ENCODE results near the gene GRIK5.

GRIK5 gene

GRCh38 chr19:42010245-42011126, 59.5 kb downstream of the GRIK5 start:
- TF ChIP-seq CTCF (conservative IDR thresholded peaks at IDR 0.05; ENCODE audit: low read length) (no peak), EZH2phosphoT487 (IDR thresholded peaks at IDR 0.05; ENCODE audit: borderline replicate concordance) (no peak)
- Histone ChIP-seq H4K20me1 (ENCODE audit: insufficient read depth, low read length, poor library complexity, severe bottlenecking) (no peaks in the 10 kb centered on the region), H2AFZ (ENCODE audit: low read length) (no peak overlapping the region), H3K4me2 (ENCODE audit: low read depth, low read length, poor library complexity, severe bottlenecking) (no peak overlapping the region), H3K4me1 (ENCODE audit: insufficient read depth, low read length, poor library complexity, severe bottlenecking) (no peaks in the 10 kb centered on the region), H3K9ac (ENCODE audit: low read depth, low read length, poor library complexity, severe bottlenecking) (no peak overlapping the region), H3F3A (ENCODE audit: low read depth) (no peaks in the 10 kb centered on the region), H3K9me3 (ENCODE audit: insufficient read depth, low read depth, low read length) (no peaks in the 10 kb centered on the region), H3K4me3 (ENCODE audit: low read length, poor library complexity, severe bottlenecking) (no peak overlapping the region), H3K27me3 (ENCODE audit: insufficient read depth, low read length, poor library complexity, severe bottlenecking) (no peaks in the 10 kb centered on the region), H3K9me2 (replicated peaks; ENCODE audit: low read depth, low read length) (no peaks in the 10 kb centered on the region), H3K36me3 (ENCODE audit: insufficient read depth, low read length) (no peaks in the 10 kb centered on the region), H3K79me2 (ENCODE audit: insufficient read depth, low read length) (no peaks in the 10 kb centered on the region)

GRCh38 chr19:42006569-42006968, 63.4 kb downstream of the GRIK5 start:
- Histone ChIP-seq H3K4me3 (ENCODE audit: low read length, poor library complexity, severe bottlenecking) (no peak overlapping the region), H3K27me3 (ENCODE audit: insufficient read depth, low read length, poor library complexity, severe bottlenecking) (no peaks in the 10 kb centered on the region), H3F3A (ENCODE audit: low read depth) (no peaks in the 10 kb centered on the region), H3K79me2 (ENCODE audit: insufficient read depth, low read length) (no peaks in the 10 kb centered on the region), H3K36me3 (ENCODE audit: insufficient read depth, low read length) (no peaks in the 10 kb centered on the region), H4K20me1 (ENCODE audit: insufficient read depth, low read length, poor library complexity, severe bottlenecking) (no peaks in the 10 kb centered on the region), H3K9ac (ENCODE audit: low read depth, low read length, poor library complexity, severe bottlenecking) (no peak overlapping the region), H3K4me2 (ENCODE audit: low read depth, low read length, poor library complexity, severe bottlenecking) (no peak overlapping the region), H3K9me3 (ENCODE audit: insufficient read depth, low read depth, low read length) (no peaks in the 10 kb centered on the region), H3K4me1 (ENCODE audit: insufficient read depth, low read length, poor library complexity, severe bottlenecking) (no peaks in the 10 kb centered on the region), H2AFZ (ENCODE audit: low read length) (no peak overlapping the region), H3K9me2 (replicated peaks; ENCODE audit: low read depth, low read length) (no peaks in the 10 kb centered on the region)
- TF ChIP-seq EZH2phosphoT487 (IDR thresholded peaks at IDR 0.05; ENCODE audit: borderline replicate concordance): no peak
- TF ChIP-seq CTCF (conservative IDR thresholded peaks at IDR 0.05; ENCODE audit: low read length): no peak

GRCh38 chr19:42005504-42005903, 64.5 kb downstream of the GRIK5 start:
- Histone ChIP-seq H3K9me2 (replicated peaks; ENCODE audit: low read depth, low read length) (no peaks in the 10 kb centered on the region), H2AFZ (ENCODE audit: low read length) (no peak overlapping the region), H3K9me3 (ENCODE audit: insufficient read depth, low read depth, low read length) (no peaks in the 10 kb centered on the region), H3K4me2 (ENCODE audit: low read depth, low read length, poor library complexity, severe bottlenecking) (no peak overlapping the region), H3K4me1 (ENCODE audit: insufficient read depth, low read length, poor library complexity, severe bottlenecking) (no peaks in the 10 kb centered on the region), H3K36me3 (ENCODE audit: insufficient read depth, low read length) (no peaks in the 10 kb centered on the region), H3K79me2 (ENCODE audit: insufficient read depth, low read length) (no peaks in the 10 kb centered on the region), H3F3A (ENCODE audit: low read depth) (no peaks in the 10 kb centered on the region), H3K9ac (ENCODE audit: low read depth, low read length, poor library complexity, severe bottlenecking) (no peak overlapping the region), H4K20me1 (ENCODE audit: insufficient read depth, low read length, poor library complexity, severe bottlenecking) (no peaks in the 10 kb centered on the region), H3K27me3 (ENCODE audit: insufficient read depth, low read length, poor library complexity, severe bottlenecking) (no peaks in the 10 kb centered on the region), H3K4me3 (ENCODE audit: low read length, poor library complexity, severe bottlenecking) (no peak overlapping the region)
- TF ChIP-seq CTCF (conservative IDR thresholded peaks at IDR 0.05; ENCODE audit: low read length) (no peak), EZH2phosphoT487 (IDR thresholded peaks at IDR 0.05; ENCODE audit: borderline replicate concordance) (no peak)
